HG03108 (cell line): ENCODE measurements around the gene SRP14.
"Not testable (repeated sequence)": the region's sequence is repeated elsewhere in the genome, so short reads cannot be mapped to it uniquely, and the experiment has no call there.

Experiments used
- ATAC-seq: cut with Tn5 transposase; IDR thresholded peaks from one replicate; pipeline ENCODE4 v1.9.1; 2021; ENCODE audit warnings: moderate library complexity; ENCODE audit not compliant: unreplicated experiment

The SRP14 gene

GRCh38 chr15:40052604-40053003, 13.6 kb upstream of the SRP14 start:
- ATAC-seq = no peak

GRCh38 chr15:40051616-40052415, 12.8 kb upstream of the SRP14 start:
- no peak for ATAC-seq

- no peak for ATAC-seq
These were observed 11.9 kb upstream of the SRP14 start for GRCh38 chr15:40050788-40051470.

GRCh38 chr15:40048926-40049475, 10.0 kb upstream of the SRP14 start:
- no peak for ATAC-seq

GRCh38 chr15:40048211-40048792, 9.3 kb upstream of the SRP14 start:
- ATAC-seq = no peak

GRCh38 chr15:40047415-40048210, 8.6 kb upstream of the SRP14 start:
- ATAC-seq = peak; percentile 49

GRCh38 chr15:40046721-40047414, 7.9 kb upstream of the SRP14 start:
- no peak for ATAC-seq

- peak; percentile 22 for ATAC-seq
These were observed 6.7 kb upstream of the SRP14 start for GRCh38 chr15:40045572-40046217.

- ATAC-seq = peak; percentile 66
These were observed 6.0 kb upstream of the SRP14 start for GRCh38 chr15:40044717-40045571.

- ATAC-seq = no peak
These were observed 5.1 kb upstream of the SRP14 start for GRCh38 chr15:40043927-40044716.

- ATAC-seq = no peak
These were observed 3.9 kb upstream of the SRP14 start for GRCh38 chr15:40042791-40043320.

- no peak for ATAC-seq
These were observed 1.8 kb upstream of the SRP14 start for GRCh38 chr15:40040770-40041169.

GRCh38 chr15:40040293-40040635, 1.3 kb upstream of the SRP14 start:
- no peak for ATAC-seq

- no peak for ATAC-seq
These were observed 725 bp downstream of the SRP14 start for GRCh38 chr15:40038275-40038637.

- no peak for ATAC-seq
These were observed 1.3 kb downstream of the SRP14 start for GRCh38 chr15:40037721-40038120.

- not testable (repeated sequence) for ATAC-seq
These were observed 3.8 kb downstream of the SRP14 start for GRCh38 chr15:40035182-40035581.

GRCh38 chr15:40034186-40034946, 4.6 kb downstream of the SRP14 start:
- no peak for ATAC-seq
